Measurements from ENCODE around the gene ACCSL. TPM values are rescaled to one million over a fixed set of nuclear protein-coding genes. Genes with fewer than 3 reads are reported as not detected.

Gene ACCSL
- total RNA-seq, 1 experiment from 2014 or later, result not detected

DNA sequence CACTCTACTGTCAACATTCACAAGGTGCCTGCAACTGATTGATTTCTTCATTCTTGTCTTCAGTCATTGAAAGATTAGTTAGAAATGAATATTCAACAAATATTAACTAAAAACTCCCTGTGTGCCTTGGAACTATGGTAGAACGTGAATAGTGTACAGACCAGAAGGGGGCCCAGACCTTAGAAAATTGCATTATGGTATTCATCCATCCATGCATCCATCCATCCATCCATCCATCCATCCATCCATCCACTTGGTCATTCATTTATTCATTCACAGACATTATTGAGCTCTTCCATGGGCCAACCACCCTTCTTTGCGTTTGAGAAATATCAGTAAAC is 10.2 kb upstream of the ACCSL start:
- BruUV-seq (replicated peaks), result no TSS peak
- DNase-seq (ENCODE audit: unreplicated experiment), result no peak
- Mint-ChIP-seq H3K9me3 (ENCODE audit: unreplicated experiment) (no peaks in the 10 kb centered on the region), H3K4me1 (ENCODE audit: insufficient read depth, unreplicated experiment) (no peaks in the 10 kb centered on the region), H3K27me3 (ENCODE audit: insufficient read depth, unreplicated experiment) (peaks cover 14% of the 10 kb centered on the region), H3K36me3 (ENCODE audit: insufficient read depth, unreplicated experiment) (no peaks in the 10 kb centered on the region), H3K4me3 (ENCODE audit: unreplicated experiment) (no peak overlapping the region), H3K27ac (ENCODE audit: low read depth, unreplicated experiment) (no peak overlapping the region)
- intact Hi-C loops (cut with micrococcal nuclease), result loop anchor here (1.0 to 10.0 kb wide), 2 partner anchors 93 to 147 kb away; partner anchors contain the start of gene C11orf96
- CTCF ChIA-PET, result interaction anchor here (0.6 to 4.0 kb wide), 11 partner anchors 9 to 532 kb away, joined by 3 to 60 read pairs (median 3); no protein-coding TSS in a partner anchor
- TF ChIP-seq, protein P1, sequence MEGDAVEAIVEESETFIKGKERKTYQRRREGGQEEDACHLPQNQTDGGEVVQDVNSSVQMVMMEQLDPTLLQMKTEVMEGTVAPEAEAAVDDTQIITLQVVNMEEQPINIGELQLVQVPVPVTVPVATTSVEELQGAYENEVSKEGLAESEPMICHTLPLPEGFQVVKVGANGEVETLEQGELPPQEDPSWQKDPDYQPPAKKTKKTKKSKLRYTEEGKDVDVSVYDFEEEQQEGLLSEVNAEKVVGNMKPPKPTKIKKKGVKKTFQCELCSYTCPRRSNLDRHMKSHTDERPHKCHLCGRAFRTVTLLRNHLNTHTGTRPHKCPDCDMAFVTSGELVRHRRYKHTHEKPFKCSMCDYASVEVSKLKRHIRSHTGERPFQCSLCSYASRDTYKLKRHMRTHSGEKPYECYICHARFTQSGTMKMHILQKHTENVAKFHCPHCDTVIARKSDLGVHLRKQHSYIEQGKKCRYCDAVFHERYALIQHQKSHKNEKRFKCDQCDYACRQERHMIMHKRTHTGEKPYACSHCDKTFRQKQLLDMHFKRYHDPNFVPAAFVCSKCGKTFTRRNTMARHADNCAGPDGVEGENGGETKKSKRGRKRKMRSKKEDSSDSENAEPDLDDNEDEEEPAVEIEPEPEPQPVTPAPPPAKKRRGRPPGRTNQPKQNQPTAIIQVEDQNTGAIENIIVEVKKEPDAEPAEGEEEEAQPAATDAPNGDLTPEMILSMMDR (IDR thresholded peaks at IDR 0.05; ENCODE audit: unreplicated experiment), result no peak
- POLR2A ChIA-PET, result no interaction called here

GRCh38 chr11:44043157-44043556 is 4.6 kb upstream of the ACCSL start:
- BruUV-seq (replicated peaks), result no TSS peak

GRCh38 chr11:44046182-44046581 is 1.6 kb upstream of the ACCSL start:
- H3K9me3 Mint-ChIP-seq (ENCODE audit: unreplicated experiment), result no peaks in the 10 kb centered on the region
- ChIA-PET CTCF (interaction anchor here (0.8 kb wide), 1 partner anchor 151 kb away, joined by 3 read pairs; no protein-coding TSS in a partner anchor), POLR2A (interaction anchor here (0.6 kb wide), 1 partner anchor 115 kb away, joined by 3 read pairs; no protein-coding TSS in a partner anchor)
- H3K27ac Mint-ChIP-seq (ENCODE audit: low read depth, unreplicated experiment), result no peak overlapping the region
- no peak overlapping the region for H3K4me3 Mint-ChIP-seq (ENCODE audit: unreplicated experiment)
- H3K27me3 Mint-ChIP-seq (ENCODE audit: insufficient read depth, unreplicated experiment), result no peaks in the 10 kb centered on the region
- DNase-seq (ENCODE audit: unreplicated experiment), result no peak
- H3K4me1 Mint-ChIP-seq (ENCODE audit: insufficient read depth, unreplicated experiment), result no peaks in the 10 kb centered on the region
- intact Hi-C loops (cut with micrococcal nuclease), result no loop called here
- TF ChIP-seq, protein P1 (IDR thresholded peaks at IDR 0.05; ENCODE audit: unreplicated experiment), result no peak
- no TSS peak for BruUV-seq (replicated peaks)
- H3K36me3 Mint-ChIP-seq (ENCODE audit: insufficient read depth, unreplicated experiment), result peaks cover 4% of the 10 kb centered on the region

More at GRCh38 chr11:44043157-44043556, 4.6 kb upstream of the ACCSL start:
- ChIA-PET CTCF (interaction anchor here (0.6 to 1.0 kb wide), 2 partner anchors 13 to 14 kb away, joined by 3 to 4 read pairs; no protein-coding TSS in a partner anchor), POLR2A (interaction anchor here (1.0 kb wide), 1 partner anchor 26 kb away, joined by 5 read pairs; no protein-coding TSS in a partner anchor)
- intact Hi-C loops (cut with micrococcal nuclease), result no loop called here
- Mint-ChIP-seq H3K27me3 (ENCODE audit: insufficient read depth, unreplicated experiment) (no peaks in the 10 kb centered on the region), H3K4me1 (ENCODE audit: insufficient read depth, unreplicated experiment) (no peaks in the 10 kb centered on the region), H3K27ac (ENCODE audit: low read depth, unreplicated experiment) (no peak overlapping the region), H3K9me3 (ENCODE audit: unreplicated experiment) (no peaks in the 10 kb centered on the region), H3K4me3 (ENCODE audit: unreplicated experiment) (no peak overlapping the region), H3K36me3 (ENCODE audit: insufficient read depth, unreplicated experiment) (peaks cover 4% of the 10 kb centered on the region)
- no peak for DNase-seq (ENCODE audit: unreplicated experiment)
- TF ChIP-seq, protein P1 (IDR thresholded peaks at IDR 0.05; ENCODE audit: unreplicated experiment), result no peak

DNA sequence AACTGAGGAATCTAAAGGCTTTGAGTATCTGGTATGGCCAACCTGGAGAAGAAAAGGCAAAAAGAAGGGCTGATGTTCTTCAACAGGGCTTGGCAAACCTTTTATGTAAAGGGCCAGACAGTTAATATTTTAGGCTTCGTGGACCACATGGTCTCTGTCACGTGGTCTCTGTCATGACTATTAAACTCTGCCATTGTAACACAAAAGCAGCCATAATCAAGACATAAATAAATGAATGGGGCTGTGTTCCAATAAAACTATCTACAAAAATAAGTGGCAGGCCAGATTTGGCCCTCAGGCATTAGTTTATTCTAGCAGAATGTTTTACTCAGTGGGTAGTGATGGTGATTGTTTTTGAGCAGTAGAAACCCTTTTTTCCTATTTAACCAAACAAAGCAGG is 483 bp upstream of the ACCSL start:
- no peak for DNase-seq (ENCODE audit: unreplicated experiment)
- ChIA-PET CTCF (no interaction called here), POLR2A (no interaction called here)
- Mint-ChIP-seq H3K9me3 (ENCODE audit: unreplicated experiment) (no peaks in the 10 kb centered on the region), H3K36me3 (ENCODE audit: insufficient read depth, unreplicated experiment) (peaks cover 4% of the 10 kb centered on the region), H3K27me3 (ENCODE audit: insufficient read depth, unreplicated experiment) (no peaks in the 10 kb centered on the region), H3K4me1 (ENCODE audit: insufficient read depth, unreplicated experiment) (no peaks in the 10 kb centered on the region), H3K27ac (ENCODE audit: low read depth, unreplicated experiment) (no peak overlapping the region), H3K4me3 (ENCODE audit: unreplicated experiment) (no peak overlapping the region)
- intact Hi-C loops (cut with micrococcal nuclease), result no loop called here
- BruUV-seq (replicated peaks), result no TSS peak
- TF ChIP-seq, protein P1 (IDR thresholded peaks at IDR 0.05; ENCODE audit: unreplicated experiment), result no peak
